Keratinocyte (primary cell): Measurements from ENCODE around the gene PARVA. TPM values are rescaled to one million over a fixed set of nuclear protein-coding genes. Genes with fewer than 3 reads are reported as not detected.
A peak's percentile ranks its signal among the peaks of the same experiment; 100 is the strongest.

ENCODE experiments used
- DNase-seq: peaks from one replicate; pipeline ENCODE4 v3.0.0-alpha.2; 2011; ENCODE audit warnings: low read depth, missing footprints, low spot score
- FAIRE-seq: peaks from 2 replicates; lab custom pipeline; 2011; peaks lifted over from hg19 to GRCh38; lab: Jason Lieb, UNC
- H2AFZ ChIP-seq: 2 replicates; pipeline ENCODE4 v1.6.0; 2012; ENCODE audit warnings: low read length, control low read depth, inconsistent platforms; ENCODE audit not compliant: control insufficient read depth
- H3K27ac ChIP-seq: 2 replicates; pipeline ENCODE4 v1.5.1; 2011; ENCODE audit warnings: low read length; ENCODE audit not compliant: control insufficient read depth, insufficient read depth
- H3K27me3 ChIP-seq: 3 replicates; pipeline ENCODE4 v1.6.0; 2011; ENCODE audit warnings: low read length; ENCODE audit not compliant: control insufficient read depth, insufficient read depth; ENCODE audit errors: extremely low read depth
- H3K36me3 ChIP-seq, 2 experiments: 2 replicates in 1 of 2; 3 replicates in 1 of 2; pipeline ENCODE4 v1.5.1; 2011; ENCODE audit warnings: low read length in 2 of 2, mild to moderate bottlenecking in 1 of 2; ENCODE audit not compliant: control insufficient read depth in 2 of 2, insufficient read depth in 2 of 2; ENCODE audit errors: extremely low read depth in 1 of 2
- H3K4me1 ChIP-seq: 3 replicates; pipeline ENCODE4 v1.5.1; 2011; ENCODE audit warnings: low read length; ENCODE audit not compliant: control insufficient read depth, insufficient read depth; ENCODE audit errors: extremely low read depth
- H3K4me2 ChIP-seq: 3 replicates; pipeline ENCODE4 v1.6.0; 2011; ENCODE audit warnings: low read depth, low read length; ENCODE audit not compliant: control insufficient read depth, insufficient read depth; ENCODE audit errors: extremely low read depth
- H3K4me3 ChIP-seq, 3 experiments: fragments of 200-600 bp in 1 of 3; sonication (generic) in 1 of 3; 2 replicates in 2 of 3; 3 replicates in 1 of 3; pipeline ENCODE4 v1.5.1; 2011 to 2016; ENCODE audit warnings: low read length in 3 of 3, mild to moderate bottlenecking in 3 of 3, control low read depth in 2 of 3, inconsistent platforms in 1 of 3, low read depth in 1 of 3, mixed read lengths in 1 of 3, mixed run types in 1 of 3, moderate library complexity in 1 of 3; ENCODE audit not compliant: control insufficient read depth in 2 of 3, insufficient read depth in 2 of 3; ENCODE audit errors: extremely low read depth in 1 of 3
- H3K79me2 ChIP-seq: 2 replicates; pipeline ENCODE4 v1.6.0; 2012; ENCODE audit warnings: low read length; ENCODE audit not compliant: control insufficient read depth, insufficient read depth
- H3K9ac ChIP-seq: 3 replicates; pipeline ENCODE4 v1.6.0; 2011; ENCODE audit warnings: low read length; ENCODE audit not compliant: control insufficient read depth, insufficient read depth; ENCODE audit errors: extremely low read depth
- H3K9me1 ChIP-seq: 3 replicates; pipeline ENCODE4 v1.6.0; 2011; ENCODE audit warnings: low read length; ENCODE audit not compliant: control insufficient read depth, insufficient read depth; ENCODE audit errors: extremely low read depth
- H3K9me3 ChIP-seq: 2 replicates; pipeline ENCODE4 v1.5.1; 2012; ENCODE audit warnings: low read depth, low read length; ENCODE audit not compliant: control insufficient read depth
- H4K20me1 ChIP-seq: 3 replicates; pipeline ENCODE4 v1.6.0; 2011; ENCODE audit warnings: low read length; ENCODE audit not compliant: control insufficient read depth, insufficient read depth; ENCODE audit errors: extremely low read depth
- CTCF ChIP-seq, 3 experiments: IDR thresholded peaks in 1 of 3; conservative IDR thresholded peaks in 1 of 3; optimal IDR thresholded peaks in 1 of 3; 2 replicates in 2 of 3; 3 replicates in 1 of 3; pipeline versions ENCODE3 to v1.5.1; 2011; ENCODE audit warnings: low read length in 3 of 3, mild to moderate bottlenecking in 3 of 3, moderate library complexity in 2 of 3, control low read depth in 1 of 3, inconsistent platforms in 1 of 3; ENCODE audit not compliant: insufficient read depth in 2 of 3; ENCODE audit errors: extremely low read depth in 1 of 3
- EZH2 ChIP-seq: IDR thresholded peaks from one replicate; pipeline ENCODE4 v1.6.1; 2012; ENCODE audit warnings: inconsistent platforms, mild to moderate bottlenecking, low read length, moderate library complexity
- dilution Hi-C: fragments of 300-500 bp; cut with MboI; formaldehyde crosslinking; loops from one replicate; pipeline ENCODE4 v1.7.0; 2020; ENCODE audit warnings: low sequenced_read_pairs; ENCODE audit not compliant: extremely low pct_ligation_motif_present
- polyA plus RNA-seq, 5 experiments: library from polyadenylated mRNA; depleted of rRNA in 3 of 5; stranded (reverse) in 3 of 5; stranded (forward) in 1 of 5; unstranded in 1 of 5; fragments of >200 nt; gene quantifications; 1 replicate in 1 of 5; 2 replicates in 3 of 5; 3 replicates in 1 of 5; pipeline versions ENCODE4 v1.2.1 to v1.2.3, GENCODE V29; 2011 to 2012; ENCODE audit warnings: missing spikeins in 2 of 5, low read depth in 1 of 5, low replicate concordance in 1 of 5

The PARVA gene
- polyA plus RNA-seq, 1 donor (not counting 4 experiments of a cell fraction or from before 2014, with no cell fraction given): 28.9 TPM

GRCh38 chr11:12411393-12411792, 34.0 kb downstream of the PARVA start:
- peaks cover 28% of the 10 kb centered on the region for H3K4me1 ChIP-seq

GRCh38 chr11:12411806-12412727, 34.7 kb downstream of the PARVA start:
- H3K4me1 ChIP-seq: peaks cover 28% of the 10 kb centered on the region
- H2AFZ ChIP-seq: peak overlapping the region; percentile 66
- H3K4me3 ChIP-seq: no peak overlapping the region
- peak; percentile 69 for DNase-seq
- H3K4me2 ChIP-seq: peak overlapping the region; percentile 63
- H3K27me3 ChIP-seq: no peaks in the 10 kb centered on the region
- H4K20me1 ChIP-seq: no peaks in the 10 kb centered on the region
- FAIRE-seq: peak; percentile 89
- peak overlapping the region; percentile 26 for H3K9ac ChIP-seq
- no peaks in the 10 kb centered on the region for H3K36me3 ChIP-seq
- H3K79me2 ChIP-seq: peaks cover 5% of the 10 kb centered on the region
- H3K27ac ChIP-seq: peak overlapping the region; percentile 69
- TF ChIP-seq EZH2: no peak
- TF ChIP-seq CTCF (optimal IDR thresholded peaks at IDR 0.05 in 1 of 3, IDR thresholded peaks at IDR 0.05 in 1 of 3, conservative IDR thresholded peaks at IDR 0.05 in 1 of 3; ENCODE audit: extremely low read depth in 1 of 3, insufficient read depth in 2 of 3, low read length in 3 of 3): peak; percentile 55 to 78 (median 61)
- dilution Hi-C loops: no loop called here
- no peaks in the 10 kb centered on the region for H3K9me3 ChIP-seq
- no peaks in the 10 kb centered on the region for H3K9me1 ChIP-seq

More at GRCh38 chr11:12411393-12411792, 34.0 kb downstream of the PARVA start:
- DNase-seq: no peak
- no peak overlapping the region for H2AFZ ChIP-seq
- H3K27me3 ChIP-seq: no peaks in the 10 kb centered on the region
- H3K79me2 ChIP-seq: peaks cover 5% of the 10 kb centered on the region
- no peaks in the 10 kb centered on the region for H3K9me1 ChIP-seq
- H4K20me1 ChIP-seq: no peaks in the 10 kb centered on the region
- H3K9ac ChIP-seq: no peak overlapping the region
- peak overlapping the region; percentile 69 for H3K27ac ChIP-seq
- no peaks in the 10 kb centered on the region for H3K9me3 ChIP-seq
- dilution Hi-C loops: no loop called here
- no peaks in the 10 kb centered on the region for H3K36me3 ChIP-seq
- no peak overlapping the region for H3K4me3 ChIP-seq
- TF ChIP-seq EZH2 (no peak), CTCF (optimal IDR thresholded peaks at IDR 0.05 in 1 of 3, IDR thresholded peaks at IDR 0.05 in 1 of 3, conservative IDR thresholded peaks at IDR 0.05 in 1 of 3; ENCODE audit: extremely low read depth in 1 of 3, insufficient read depth in 2 of 3, low read length in 3 of 3) (no peak)
- H3K4me2 ChIP-seq: peak overlapping the region; percentile 63
- FAIRE-seq: no peak
